GM18507 (cell line): ENCODE measurements around the gene TRIM65.
"Not testable (repeated sequence)": the region's sequence is repeated elsewhere in the genome, so short reads cannot be mapped to it uniquely, and the experiment has no call there.

Experiments
- DNase-seq: peaks from one replicate; pipeline ENCODE4 v3.0.0; 2011; ENCODE audit warnings: low read depth; ENCODE audit not compliant: insufficient read length; ENCODE audit errors: extremely low spot score
- FAIRE-seq: peaks from 2 replicates; lab custom pipeline; 2011; peaks lifted over from hg19 to GRCh38; lab: Jason Lieb, UNC

The TRIM65 gene

DNA sequence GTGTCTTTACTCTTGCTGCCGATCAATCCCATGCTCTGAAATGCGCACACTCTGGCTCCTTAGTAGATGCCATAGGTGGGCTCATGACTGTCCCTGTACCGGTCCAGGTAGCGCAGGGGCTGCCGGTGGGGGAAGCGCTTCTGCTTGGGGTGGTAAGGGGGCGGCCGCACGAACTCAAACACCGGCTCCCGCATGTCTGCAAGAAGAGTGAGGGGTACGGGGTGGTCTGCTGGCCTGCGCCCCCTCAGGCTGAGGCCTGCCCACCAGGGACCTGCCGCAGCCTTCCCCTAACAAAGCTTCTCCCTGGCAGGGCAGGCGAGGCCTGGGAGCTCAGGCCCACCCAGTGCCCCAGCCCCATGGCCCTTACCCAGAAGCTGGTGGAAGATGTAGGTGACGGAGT lies 2.0 kb upstream of the TRIM65 start:
- FAIRE-seq (no peak), DNase-seq (no peak)

GRCh38 chr17:75898065-75898464 lies 1.3 kb upstream of the TRIM65 start:
- no peak for FAIRE-seq
- no peak for DNase-seq

DNA sequence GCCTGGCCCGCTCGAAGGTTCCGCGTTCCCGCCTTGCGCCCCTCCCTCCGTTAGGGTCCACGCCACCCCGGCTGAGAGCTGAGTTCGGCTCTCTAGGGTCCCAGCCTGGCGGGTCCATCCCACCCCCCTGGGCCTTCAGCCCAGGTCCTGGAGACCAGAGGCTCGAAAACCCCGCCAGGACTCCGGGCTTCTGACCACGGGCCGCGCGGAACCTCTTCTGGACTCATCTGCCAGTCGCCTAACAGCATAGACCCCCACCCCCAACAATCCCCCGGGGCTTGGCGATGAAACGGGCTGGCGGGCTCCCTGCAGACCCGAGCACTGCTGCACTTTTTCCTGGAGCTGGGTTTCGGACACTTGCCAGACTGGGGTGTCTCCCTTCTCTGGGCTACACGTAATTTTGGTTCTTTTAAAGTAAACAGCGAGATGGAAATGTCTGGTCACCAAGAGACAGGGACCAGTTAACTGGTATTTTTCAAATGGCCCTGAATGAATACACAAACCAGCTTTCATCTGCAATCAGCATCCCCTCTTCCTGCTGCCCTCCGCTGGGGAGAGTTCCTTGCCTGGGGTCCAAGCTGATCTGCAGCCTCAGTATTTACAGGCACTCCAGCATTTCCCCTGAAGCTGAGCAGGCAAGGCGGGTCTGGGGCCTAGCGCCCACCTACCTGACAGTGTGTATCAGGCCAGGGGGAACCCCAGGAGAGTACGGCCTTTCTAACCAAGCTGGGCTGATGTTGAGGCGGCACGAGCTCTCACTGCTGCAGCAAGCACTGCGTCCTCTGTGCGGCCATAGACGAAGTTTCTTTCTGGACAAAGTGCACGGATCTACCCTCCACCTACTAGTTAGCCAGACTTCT lies 639 bp upstream of the TRIM65 start:
- DNase-seq: no peak
- no peak for FAIRE-seq

DNA sequence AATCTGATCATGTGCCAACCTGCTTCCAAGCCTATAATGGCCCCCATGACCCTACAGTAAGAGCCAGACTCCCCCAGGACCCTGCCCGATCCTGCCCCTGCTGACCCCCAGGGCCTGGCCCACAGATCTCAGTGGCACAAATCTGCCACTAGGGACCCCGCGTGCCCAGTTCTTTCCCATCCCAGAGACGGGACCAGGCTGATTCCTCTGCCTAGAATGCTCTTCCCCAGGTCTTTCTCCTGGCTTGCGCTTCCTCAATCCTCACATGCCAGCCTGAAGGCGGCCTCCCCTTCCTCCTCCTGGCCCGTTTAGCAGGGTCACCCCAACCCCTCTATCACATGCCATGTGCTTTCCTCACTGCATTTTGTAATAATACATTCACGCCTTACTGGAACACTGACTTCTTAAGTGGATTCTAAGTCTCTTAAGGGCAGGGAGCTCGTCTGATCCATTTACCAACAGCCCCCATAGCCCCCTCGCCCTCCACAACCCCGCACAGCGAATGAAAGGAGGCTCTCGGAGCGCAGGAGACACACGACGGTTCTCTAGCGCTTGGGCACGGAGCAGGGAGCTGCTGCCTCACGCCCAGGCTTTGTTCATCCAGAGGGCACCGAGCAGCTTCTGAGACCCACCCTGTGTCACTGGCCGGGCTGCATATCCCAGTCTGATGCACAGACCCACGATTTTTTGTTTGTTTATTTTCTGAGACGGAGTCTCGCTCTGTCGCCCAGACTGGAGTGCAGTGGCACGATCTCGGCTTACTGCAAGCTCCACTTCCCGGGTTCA lies 1.2 kb downstream of the TRIM65 start:
- FAIRE-seq: peak; percentile 31
- DNase-seq: no peak

GRCh38 chr17:75894049-75894733 lies 2.6 kb downstream of the TRIM65 start:
- FAIRE-seq: no peak
- no peak for DNase-seq

DNA sequence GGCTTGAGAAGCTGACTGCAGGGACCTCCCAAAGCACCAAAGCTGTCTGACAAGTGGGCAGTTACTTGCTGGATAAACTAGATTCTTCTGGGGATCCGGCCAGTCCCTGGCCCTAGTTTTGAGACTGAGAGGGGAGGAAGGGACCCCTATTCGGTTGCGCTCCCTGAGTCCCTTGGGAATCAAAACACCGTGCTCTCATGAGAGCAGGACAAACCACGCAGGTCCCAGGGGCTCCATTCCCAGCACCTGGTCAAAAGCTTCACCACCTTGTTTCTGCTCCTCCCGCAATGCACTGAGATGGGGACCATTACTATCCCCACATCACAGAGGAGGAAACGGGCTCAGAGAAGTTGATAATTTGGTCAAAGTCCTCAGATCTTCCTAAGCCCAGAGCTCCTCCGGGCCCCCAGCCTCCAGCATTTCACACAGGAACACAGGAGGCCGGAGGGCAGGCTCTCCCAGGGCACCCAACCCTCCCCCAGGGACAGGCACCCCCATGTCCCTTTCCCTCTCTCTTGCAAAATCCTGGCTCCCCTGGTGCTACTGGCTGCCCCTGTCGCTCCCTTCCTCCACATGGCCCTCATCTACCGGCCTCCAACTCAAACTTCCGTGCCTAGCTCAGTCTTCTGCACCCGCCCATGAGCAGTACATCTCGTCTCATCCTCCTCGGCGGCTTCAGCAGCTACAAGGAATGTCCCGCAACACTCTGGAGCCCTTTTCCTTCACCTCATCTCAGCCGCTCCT lies 3.3 kb downstream of the TRIM65 start:
- FAIRE-seq: no peak
- no peak for DNase-seq

DNA sequence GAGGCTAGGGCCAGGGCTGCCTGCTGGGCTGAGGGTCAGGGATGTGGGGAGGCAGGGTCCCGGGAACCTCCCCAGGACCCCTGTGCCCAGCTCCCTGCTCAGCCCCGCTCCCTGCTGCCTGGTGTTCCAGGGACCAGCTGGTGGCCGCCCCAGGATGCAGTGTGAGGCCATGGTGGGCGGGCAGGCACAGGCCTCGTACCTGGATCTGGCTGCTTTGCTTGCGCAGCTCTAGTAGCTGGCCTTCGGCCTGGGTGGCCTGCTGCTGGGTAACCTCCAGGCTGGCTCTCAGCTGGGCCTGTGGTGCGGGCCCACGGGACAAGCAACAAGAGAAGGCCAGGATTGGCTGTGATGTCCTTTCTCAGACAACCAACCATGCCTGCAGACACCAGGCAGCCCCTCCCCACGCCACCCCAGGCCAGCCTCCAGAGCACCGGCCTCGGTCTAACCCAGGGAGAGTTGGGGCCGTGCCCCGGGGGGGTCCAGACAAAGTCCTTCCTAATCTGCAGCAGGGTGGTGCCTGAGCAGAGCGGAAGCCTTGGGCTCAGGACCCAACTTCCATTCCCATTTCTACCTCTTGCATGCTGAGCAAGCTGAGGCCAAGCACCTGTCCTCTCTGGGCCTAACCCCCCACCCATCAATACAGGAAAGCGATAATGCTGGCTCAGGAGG lies 4.1 kb downstream of the TRIM65 start:
- FAIRE-seq (no peak), DNase-seq (no peak)

DNA sequence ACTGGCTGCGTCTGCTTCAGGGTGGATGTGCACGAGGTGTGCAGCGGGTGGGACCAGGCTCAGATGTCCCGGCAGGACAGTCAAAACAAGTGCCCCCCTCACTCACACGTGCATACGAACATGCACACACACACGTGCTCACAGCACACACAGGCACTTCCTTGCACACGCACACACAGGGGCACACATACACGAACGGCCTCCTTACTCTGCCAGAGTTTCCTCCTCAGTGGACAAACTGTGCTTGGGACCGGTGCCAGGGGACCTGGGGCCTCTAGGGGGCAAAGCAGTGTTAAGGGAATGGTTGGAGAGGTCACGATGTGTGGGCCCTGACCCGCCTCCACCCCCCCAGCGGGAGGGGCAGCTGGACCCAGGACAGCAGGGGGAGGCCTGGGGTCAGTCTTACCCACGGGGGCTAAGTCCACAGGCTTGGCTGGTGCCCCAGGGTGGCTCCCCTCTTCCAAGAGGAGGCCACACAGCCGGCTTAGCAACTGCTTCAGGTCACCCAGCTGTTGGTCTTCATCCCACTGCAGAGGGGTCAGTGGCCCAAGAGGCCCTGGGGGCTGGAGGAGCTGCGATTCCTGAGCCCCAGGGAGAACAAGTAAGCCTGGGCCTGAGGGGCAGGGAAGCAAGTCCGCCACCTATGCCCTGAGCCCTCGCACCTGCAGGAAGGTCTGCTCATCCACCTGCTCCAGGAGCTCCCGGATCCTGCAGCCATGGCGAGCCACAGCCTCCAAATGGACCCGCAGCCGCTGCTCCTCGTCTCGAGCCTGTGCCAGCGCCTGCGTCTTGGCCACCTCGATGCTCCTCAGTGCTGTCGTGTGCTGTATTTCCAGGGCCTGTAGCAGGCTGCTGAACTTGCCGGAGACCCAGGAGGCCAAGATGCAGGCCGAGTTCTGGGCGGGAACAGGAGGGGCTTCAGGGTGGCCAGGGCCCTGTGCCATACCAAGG lies 4.9 kb downstream of the TRIM65 start:
- FAIRE-seq (no peak), DNase-seq (no peak)

- no peak for FAIRE-seq
- no peak for DNase-seq
These were observed 5.6 kb downstream of the TRIM65 start for GRCh38 chr17:75891022-75891604.

DNA sequence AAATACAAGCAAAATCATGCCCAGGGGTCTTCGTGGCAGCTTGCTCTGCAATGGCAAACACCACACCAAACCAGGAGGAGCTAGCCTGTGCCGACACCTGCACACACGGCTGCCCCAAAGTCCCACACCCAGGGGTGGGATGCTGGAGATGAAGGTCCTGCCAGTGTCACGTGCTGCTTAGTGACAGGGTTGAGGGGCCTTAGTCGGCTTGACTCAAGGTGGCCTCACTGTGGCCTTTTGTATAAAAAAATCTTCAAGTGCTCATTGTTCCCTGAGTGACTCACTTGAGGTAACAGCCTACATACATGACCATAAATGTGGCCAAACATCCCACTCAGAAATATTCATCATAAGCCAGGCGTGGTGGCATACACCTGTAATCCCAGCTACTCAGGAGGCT lies 7.3 kb downstream of the TRIM65 start:
- DNase-seq (no peak), FAIRE-seq (no peak)

- DNase-seq (no peak), FAIRE-seq (no peak)
These were observed 8.3 kb downstream of the TRIM65 start for GRCh38 chr17:75888484-75888883.

DNA sequence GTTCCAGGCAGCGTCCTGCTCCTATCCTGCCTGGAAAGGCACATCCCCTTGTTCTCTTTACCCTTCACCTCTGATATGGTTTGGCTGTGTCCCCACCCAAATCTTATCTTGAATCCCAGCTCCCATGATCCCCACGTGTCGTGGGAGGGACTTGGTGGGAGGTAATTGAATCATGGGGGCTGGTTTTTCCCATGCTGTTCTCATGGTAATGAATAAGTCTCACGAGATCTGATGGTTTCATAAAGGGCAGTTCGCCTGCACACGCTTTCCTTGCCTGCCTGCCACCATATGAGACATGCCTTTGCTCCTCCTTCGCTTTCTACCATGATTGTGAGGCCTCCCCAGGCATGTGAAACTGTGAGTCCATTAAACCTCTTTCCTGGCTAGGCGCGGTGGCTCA lies 10.9 kb downstream of the TRIM65 start:
- not testable (repeated sequence) for FAIRE-seq

DNA sequence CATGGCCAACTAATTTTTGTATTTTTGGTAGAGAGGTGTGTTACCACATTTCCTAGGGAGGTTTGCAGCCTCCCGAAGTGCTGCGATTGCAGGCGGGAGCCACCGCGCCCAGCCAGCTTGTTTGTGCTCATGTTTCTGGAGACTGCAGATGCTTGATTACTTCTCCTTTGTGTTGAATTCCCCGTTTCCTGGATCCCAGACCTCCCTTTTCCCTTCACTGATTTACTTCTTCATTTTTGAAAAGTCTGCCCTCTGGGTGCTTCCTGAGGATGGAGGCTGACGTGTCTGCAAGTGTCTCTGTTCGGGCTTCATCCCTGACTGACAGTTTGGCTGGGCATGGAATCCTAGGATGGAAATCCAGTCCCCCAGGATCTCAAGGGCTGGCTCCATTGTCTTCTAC lies 11.3 kb downstream of the TRIM65 start:
- FAIRE-seq (no peak), DNase-seq (no peak)

More for the DNA sequence above, 10.9 kb downstream of the TRIM65 start:
- not testable (repeated sequence) for DNase-seq

DNA sequence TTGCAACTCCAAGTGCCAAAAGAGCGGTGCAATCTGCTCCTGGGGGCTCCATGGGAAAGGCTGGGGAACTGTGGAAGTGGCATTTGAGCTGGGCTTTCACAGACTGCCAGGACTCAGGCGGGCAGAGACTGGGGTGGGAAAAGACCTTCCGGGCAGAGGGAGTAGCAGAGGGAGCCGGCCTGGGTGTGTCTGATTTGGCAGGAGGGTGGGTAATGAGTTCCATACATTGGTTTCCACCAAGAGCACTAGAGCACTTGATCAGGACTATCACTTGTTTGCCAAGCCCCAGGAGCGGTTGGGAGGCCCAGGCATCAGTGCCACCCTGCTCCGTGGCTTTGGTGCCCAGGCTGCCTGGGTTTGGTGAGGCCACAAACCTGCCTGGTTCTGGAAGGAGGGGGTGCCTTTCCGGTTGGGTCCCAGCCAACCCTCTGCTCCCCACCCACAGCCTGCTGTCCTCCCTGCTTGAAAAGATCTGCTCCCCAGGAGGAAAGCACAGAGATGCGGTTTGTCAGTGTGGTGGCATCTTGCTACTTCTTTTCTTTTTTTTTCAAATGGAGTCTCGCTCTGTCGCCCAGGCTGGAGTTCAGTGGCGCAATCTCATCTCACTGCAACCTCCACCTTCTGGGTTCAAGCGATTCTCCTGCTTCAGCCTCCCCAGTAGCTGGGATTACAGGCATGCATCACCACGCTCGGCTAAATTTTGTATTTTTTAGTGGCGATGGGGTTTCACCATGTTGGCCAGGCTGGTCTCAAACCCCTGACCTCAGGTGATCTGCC lies 14.9 kb downstream of the TRIM65 start:
- FAIRE-seq (no peak), DNase-seq (no peak)

- FAIRE-seq: no peak
- no peak for DNase-seq
These were observed 16.5 kb downstream of the TRIM65 start for GRCh38 chr17:75880266-75880665.

DNA sequence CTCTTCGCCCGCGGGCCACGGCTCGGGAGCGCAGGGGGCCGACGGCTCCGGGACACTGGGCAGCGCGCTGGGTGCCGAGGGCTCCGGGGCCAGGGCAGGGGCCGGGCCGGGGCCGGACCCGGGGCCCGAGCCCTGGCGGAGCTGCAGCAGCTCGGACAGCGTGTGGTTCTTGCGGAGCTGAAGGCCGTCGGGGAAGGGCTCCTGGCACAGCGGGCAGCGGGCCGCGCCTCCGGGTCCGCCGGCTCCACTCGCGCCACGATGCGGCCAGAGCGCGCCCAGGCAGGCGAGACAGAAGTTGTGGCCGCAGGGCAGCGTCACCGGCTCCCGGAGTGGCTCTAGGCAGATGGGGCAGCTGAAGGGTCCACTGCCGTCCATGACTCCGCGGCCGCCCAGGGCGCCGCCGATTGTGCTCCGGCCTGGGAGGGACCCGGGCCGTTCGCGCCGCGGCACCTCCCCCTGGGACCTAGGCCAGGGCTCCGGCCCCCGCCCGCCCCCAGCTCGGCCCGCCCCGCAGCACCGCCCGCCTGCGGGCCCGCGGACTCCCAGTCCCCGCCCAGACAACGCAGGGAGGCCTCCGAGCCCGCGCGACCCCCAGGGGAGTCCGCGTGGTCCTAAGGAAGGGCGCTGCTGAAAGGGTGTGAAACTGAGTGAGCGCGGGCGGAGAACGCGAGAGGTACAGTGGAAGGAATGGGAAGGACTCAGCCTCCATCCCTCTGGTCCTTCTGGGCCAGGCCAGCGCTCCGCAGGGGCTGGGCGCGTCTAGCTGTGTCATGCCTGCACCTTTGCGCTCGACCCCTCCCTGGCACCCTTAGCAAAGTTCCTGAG lies 18.4 kb downstream of the TRIM65 start, which contains the start of gene TRIM47:
Gene TRIM47 (minus strand): TSS at position 408 of the 825 bp plus-strand sequence. CDS start 33 bp downstream, at position 375.
- FAIRE-seq: no peak

More for the DNA sequence above, 18.4 kb downstream of the TRIM65 start, which contains the start of gene TRIM47:
- no peak for DNase-seq
